ENCODE data around the gene EXOC3L4. TPM values are rescaled to one million over a fixed set of nuclear protein-coding genes. Genes with fewer than 3 reads are reported as not detected.

Gene EXOC3L4
- total RNA-seq, 1 donor from 2014 or later = 0.17 TPM

DNA sequence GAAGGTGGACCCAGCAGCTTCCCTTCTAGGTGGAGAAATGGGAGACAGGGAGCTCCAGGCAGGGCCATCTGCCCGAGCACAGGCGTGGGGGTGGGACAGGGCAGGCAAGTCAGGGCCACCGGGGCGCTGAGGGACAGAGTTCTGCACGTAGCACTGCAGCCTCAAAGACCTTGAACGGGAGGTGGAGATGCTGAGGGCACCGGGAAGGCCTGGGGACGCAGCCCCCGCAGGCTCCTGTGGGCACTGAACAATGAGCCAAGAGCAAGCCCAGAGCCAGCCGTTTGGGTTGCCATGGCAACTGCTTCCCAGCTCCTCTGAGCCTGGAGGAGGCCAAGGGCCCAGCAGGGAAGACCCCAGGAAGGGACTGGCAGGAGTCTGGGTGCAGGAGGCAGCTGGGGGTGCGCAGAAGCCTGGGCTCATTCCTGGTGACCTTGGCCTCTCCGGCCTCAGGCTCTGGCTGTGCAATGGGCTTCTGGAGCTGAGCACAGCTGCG is 7.1 kb upstream of the EXOC3L4 start:
- DNase-seq (ENCODE audit: low read depth) = no peak
- TF ChIP-seq CTCF (conservative IDR thresholded peaks at IDR 0.05; ENCODE audit: low read depth, low read length) = no peak
- no peak overlapping the region for H3K4me3 ChIP-seq (ENCODE audit: low read depth, low read length)

- H3K4me3 ChIP-seq (ENCODE audit: low read depth, low read length) = no peak overlapping the region
- no peak for DNase-seq (ENCODE audit: low read depth)
- TF ChIP-seq CTCF (conservative IDR thresholded peaks at IDR 0.05; ENCODE audit: low read depth, low read length) = no peak
Measured at GRCh38 chr14:103088921-103089320, 5.6 kb upstream of the EXOC3L4 start.

DNA sequence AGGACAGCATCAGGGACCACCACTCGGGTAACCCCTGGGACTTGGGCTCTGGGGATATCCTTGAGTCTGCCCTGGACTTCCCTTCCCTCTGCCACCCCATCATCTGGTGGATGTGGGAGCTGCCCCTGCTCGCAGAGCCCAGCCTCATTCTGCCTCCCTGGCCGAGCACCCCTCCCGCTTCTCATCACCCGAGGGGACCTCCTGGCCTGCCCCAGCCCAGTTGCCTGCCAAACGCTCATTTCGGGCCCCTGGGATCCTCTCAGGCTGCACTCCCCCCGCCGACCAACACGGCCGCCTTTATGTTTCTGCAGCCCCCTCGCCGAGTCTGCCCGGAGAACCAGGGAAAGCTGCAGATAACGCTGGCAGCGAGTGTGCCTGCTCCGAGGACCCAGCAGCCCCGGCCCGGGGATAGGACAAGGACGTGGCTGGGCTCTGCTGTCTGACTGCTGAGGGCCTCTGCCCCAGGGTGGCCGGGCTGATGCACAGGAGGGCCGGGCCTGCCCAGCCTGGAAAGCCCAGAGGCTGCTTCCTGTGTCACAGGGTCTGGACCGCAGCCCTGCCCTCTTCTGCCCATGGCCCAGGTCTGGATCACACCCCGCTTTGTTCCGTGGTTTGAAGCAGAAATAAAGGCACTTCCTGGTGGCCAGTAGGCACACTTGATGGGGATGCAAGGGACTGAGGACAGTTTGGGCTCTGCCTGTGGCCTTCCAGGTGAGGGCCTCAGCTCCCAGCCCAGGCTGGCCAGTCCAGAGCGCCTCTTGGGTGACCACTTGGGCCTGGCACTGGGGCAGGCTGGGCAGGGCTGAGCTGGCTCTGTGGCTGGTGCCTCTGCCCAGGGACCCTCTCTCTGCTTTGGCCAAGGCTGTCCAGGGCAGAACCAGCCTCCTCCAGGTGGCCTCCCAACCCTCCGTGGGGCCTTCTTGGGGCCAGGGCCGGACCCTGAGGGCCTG is 4.9 kb upstream of the EXOC3L4 start:
- no peak for DNase-seq (ENCODE audit: low read depth)
- H3K4me3 ChIP-seq (ENCODE audit: low read depth, low read length) = no peak overlapping the region
- TF ChIP-seq CTCF (conservative IDR thresholded peaks at IDR 0.05; ENCODE audit: low read depth, low read length) = no peak

DNA sequence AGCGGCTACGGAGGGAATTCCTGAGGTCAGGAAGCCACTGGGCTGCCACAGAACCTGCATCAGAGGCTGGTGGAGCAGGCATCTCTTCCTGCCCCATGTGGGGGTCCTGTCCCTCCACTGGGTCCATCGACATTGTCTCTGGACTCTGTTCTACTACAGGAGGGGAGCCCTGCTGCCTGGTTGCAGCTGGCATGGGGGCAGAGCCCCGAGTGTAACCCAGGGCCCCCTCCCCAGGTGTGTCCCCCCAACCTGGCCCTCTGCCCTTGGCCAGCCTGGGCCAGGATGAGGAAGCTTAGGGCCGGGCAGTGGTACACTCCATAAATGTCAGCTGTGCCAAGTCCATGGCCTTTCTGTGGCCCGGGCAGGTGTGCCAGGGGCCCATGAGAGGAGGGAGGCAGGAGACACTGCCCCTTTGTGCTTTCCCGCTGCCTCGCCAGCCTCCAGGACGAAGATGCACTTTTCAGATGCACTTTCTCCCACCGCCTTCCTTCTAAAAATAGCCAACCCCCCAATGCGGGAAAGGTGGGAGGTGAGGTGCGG is 4.0 kb upstream of the EXOC3L4 start:
- no peak for DNase-seq (ENCODE audit: low read depth)
- no peak for TF ChIP-seq CTCF (conservative IDR thresholded peaks at IDR 0.05; ENCODE audit: low read depth, low read length)
- no peak overlapping the region for H3K4me3 ChIP-seq (ENCODE audit: low read depth, low read length)

DNA sequence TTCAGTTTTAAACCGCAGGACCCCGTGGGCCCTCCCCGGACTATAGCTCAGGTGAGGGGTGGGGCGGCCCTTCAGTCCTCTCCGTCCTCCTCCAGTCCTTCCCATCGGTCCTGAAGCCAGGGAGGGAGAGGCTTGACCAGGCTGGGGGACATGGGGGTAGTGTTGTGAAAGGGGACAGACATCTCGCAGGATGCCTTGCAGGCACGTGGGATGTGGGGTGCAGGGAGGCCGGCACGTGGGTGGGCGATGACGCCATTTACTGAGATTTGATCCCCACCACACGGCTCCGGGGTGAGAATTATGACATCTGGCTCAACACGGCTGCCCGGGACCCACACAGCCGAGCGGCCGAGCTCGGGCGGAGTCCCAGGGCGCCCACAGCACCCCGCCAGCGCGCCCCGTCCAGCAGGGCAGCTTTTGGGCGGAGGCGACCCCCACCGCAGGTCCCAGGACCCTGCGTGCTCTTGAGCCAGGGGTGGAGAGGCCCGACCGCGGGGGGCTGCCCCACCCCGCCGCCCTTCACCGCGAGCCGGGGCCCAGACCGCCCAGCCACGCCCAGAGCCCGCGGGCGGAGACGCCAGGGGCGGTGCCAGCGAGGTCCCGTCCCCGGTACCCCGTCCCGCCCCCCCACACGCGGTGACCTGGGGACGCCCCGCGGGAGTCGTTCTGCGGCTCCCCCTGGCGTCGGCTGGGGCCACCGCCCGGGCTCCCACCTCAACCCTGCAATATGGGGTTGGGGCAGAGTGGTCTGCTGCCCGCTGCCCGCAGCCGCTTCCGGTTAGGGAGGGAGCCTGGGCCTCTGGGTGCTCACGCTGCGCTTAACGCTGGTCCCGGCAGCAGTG is 3.3 kb upstream of the EXOC3L4 start:
- peak; percentile 34 for TF ChIP-seq CTCF (conservative IDR thresholded peaks at IDR 0.05; ENCODE audit: low read depth, low read length)
- H3K4me3 ChIP-seq (ENCODE audit: low read depth, low read length) = peak overlapping the region; percentile 42
- DNase-seq (ENCODE audit: low read depth) = no peak

GRCh38 chr14:103091883-103092222 is 2.7 kb upstream of the EXOC3L4 start:
- no peak for TF ChIP-seq CTCF (conservative IDR thresholded peaks at IDR 0.05; ENCODE audit: low read depth, low read length)
- DNase-seq (ENCODE audit: low read depth) = no peak
- peak overlapping the region; percentile 42 for H3K4me3 ChIP-seq (ENCODE audit: low read depth, low read length)
